ENCODE measurements around the gene TMEM81. TPM values are rescaled to one million over a fixed set of nuclear protein-coding genes. Genes with fewer than 3 reads are reported as not detected.

TMEM81 gene
- total RNA-seq, 1 donor from 2014 or later, result 4.6 TPM

- no peaks in the 10 kb centered on the region for H3K27me3 Mint-ChIP-seq (ENCODE audit: low read depth)
- H3K36me3 Mint-ChIP-seq, result peaks cover 26% of the 10 kb centered on the region
- DNase-seq (ENCODE audit: low spot score in 2 of 2, unreplicated experiment in 2 of 2), result no peak
- no peak overlapping the region for H3K27ac Mint-ChIP-seq
- H3K4me3 Mint-ChIP-seq, result no peak overlapping the region
- H3K9me3 Mint-ChIP-seq, result no peaks in the 10 kb centered on the region
- H3K4me1 Mint-ChIP-seq, result no peaks in the 10 kb centered on the region
- no peak for TF ChIP-seq CTCF (IDR thresholded peaks at IDR 0.05; ENCODE audit: unreplicated experiment)
Observed at GRCh38 chr1:205109269-205109668, 25.0 kb upstream of the TMEM81 start.

DNA sequence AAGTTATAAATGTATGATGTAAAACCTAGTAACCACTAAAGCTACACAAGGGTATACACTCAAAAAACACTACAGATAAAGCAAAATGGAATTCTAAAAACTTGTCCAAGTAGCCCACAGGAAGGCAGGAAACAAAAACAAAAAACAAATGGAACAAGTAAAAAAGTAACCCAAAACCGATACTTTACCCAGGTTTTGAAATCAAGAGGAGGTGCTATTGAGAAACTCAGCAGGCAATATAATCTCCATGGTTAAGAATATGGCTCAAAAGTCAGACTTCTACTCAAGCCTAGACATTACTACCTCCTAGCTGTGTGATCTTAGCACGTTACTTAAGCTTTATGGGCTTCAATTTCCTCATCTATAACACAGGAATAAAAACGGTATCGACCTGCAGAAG is 24.2 kb upstream of the TMEM81 start:
- Mint-ChIP-seq H3K36me3 (peaks cover 31% of the 10 kb centered on the region), H3K27me3 (ENCODE audit: low read depth) (no peaks in the 10 kb centered on the region), H3K9me3 (no peaks in the 10 kb centered on the region), H3K4me3 (no peak overlapping the region), H3K4me1 (no peaks in the 10 kb centered on the region), H3K27ac (no peak overlapping the region)
- TF ChIP-seq CTCF (IDR thresholded peaks at IDR 0.05; ENCODE audit: unreplicated experiment), result no peak
- no peak for DNase-seq (ENCODE audit: low spot score in 2 of 2, unreplicated experiment in 2 of 2)

- H3K27ac Mint-ChIP-seq, result no peak overlapping the region
- peaks cover 34% of the 10 kb centered on the region for H3K36me3 Mint-ChIP-seq
- H3K9me3 Mint-ChIP-seq, result no peaks in the 10 kb centered on the region
- no peak overlapping the region for H3K4me3 Mint-ChIP-seq
- H3K27me3 Mint-ChIP-seq (ENCODE audit: low read depth), result no peaks in the 10 kb centered on the region
- no peak for TF ChIP-seq CTCF (IDR thresholded peaks at IDR 0.05; ENCODE audit: unreplicated experiment)
- H3K4me1 Mint-ChIP-seq, result no peaks in the 10 kb centered on the region
- no peak for DNase-seq (ENCODE audit: low spot score in 2 of 2, unreplicated experiment in 2 of 2)
Observed at GRCh38 chr1:205107327-205107726, 23.1 kb upstream of the TMEM81 start.

DNA sequence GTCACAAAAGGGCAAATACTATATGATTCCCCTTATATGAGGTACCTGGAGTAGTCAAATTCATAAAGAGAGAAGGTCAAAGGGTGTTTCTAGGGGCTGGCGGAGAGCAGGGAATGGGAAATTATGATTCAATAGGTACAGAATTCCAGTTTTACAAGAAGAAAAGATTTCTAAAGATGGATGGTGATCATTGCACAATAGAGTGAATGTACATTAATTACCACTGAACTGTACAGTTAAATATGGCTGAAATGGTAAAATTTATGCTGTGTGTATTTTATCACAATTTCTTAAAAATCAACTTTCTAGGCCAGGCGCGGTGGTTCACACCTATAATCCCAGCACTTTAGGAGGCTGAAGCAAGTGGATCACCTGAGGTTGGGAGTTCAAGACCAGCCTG is 18.1 kb upstream of the TMEM81 start:
- Mint-ChIP-seq H3K9me3 (no peaks in the 10 kb centered on the region), H3K4me3 (no peak overlapping the region), H3K4me1 (no peaks in the 10 kb centered on the region), H3K27me3 (ENCODE audit: low read depth) (no peaks in the 10 kb centered on the region), H3K27ac (no peak overlapping the region), H3K36me3 (peaks cover 58% of the 10 kb centered on the region)
- TF ChIP-seq CTCF (IDR thresholded peaks at IDR 0.05; ENCODE audit: unreplicated experiment), result no peak
- DNase-seq (ENCODE audit: low spot score in 2 of 2, unreplicated experiment in 2 of 2), result no peak

DNA sequence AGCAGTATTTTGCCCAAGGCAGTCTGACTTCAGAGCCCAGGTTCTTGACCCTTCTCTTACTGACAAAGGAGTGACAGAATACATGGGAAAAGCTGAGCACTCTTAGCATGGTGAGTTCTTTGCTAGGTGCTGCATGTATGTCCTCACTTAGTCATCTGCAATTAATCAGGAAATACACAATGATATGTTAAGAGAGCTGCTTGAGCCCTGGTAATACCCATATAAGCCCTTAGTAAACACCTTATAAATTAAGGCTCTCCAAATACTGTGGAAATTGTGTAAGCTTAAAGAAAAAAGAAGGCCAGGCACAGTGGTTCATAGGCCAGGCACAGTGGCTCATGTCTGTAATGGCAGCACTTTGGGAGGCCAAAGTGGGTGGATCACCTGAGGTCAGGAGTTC is 14.0 kb upstream of the TMEM81 start:
- Mint-ChIP-seq H3K36me3 (peaks cover 52% of the 10 kb centered on the region), H3K27me3 (ENCODE audit: low read depth) (no peaks in the 10 kb centered on the region), H3K4me1 (no peaks in the 10 kb centered on the region), H3K27ac (no peak overlapping the region), H3K9me3 (no peaks in the 10 kb centered on the region), H3K4me3 (no peak overlapping the region)
- DNase-seq (ENCODE audit: low spot score in 2 of 2, unreplicated experiment in 2 of 2), result no peak
- TF ChIP-seq CTCF (IDR thresholded peaks at IDR 0.05; ENCODE audit: unreplicated experiment), result no peak

- TF ChIP-seq CTCF (IDR thresholded peaks at IDR 0.05; ENCODE audit: unreplicated experiment), result no peak
- Mint-ChIP-seq H3K4me1 (no peaks in the 10 kb centered on the region), H3K9me3 (no peaks in the 10 kb centered on the region), H3K27ac (no peak overlapping the region), H3K4me3 (no peak overlapping the region), H3K27me3 (ENCODE audit: low read depth) (no peaks in the 10 kb centered on the region), H3K36me3 (peaks cover 40% of the 10 kb centered on the region)
- DNase-seq (ENCODE audit: low spot score in 2 of 2, unreplicated experiment in 2 of 2), result no peak
Observed at GRCh38 chr1:205095422-205095821, 11.2 kb upstream of the TMEM81 start.
